BJ (cell line): ENCODE data around the gene LRRC74B. TPM values are rescaled to one million over a fixed set of nuclear protein-coding genes. Genes with fewer than 3 reads are reported as not detected.

ENCODE experiments used
- CTCF ChIA-PET: fragments of 350-600 bp; formaldehyde crosslinking; extraction: SDS; loops from one replicate; lab custom pipeline; 2021; ENCODE audit warnings: antibody characterized with exemption, inconsistent platforms; lab: Yijun Ruan, JAX
- POLR2A ChIA-PET: fragments of 300-600 bp; sonication (Branson Sonifier 250); formaldehyde crosslinking; extraction: SDS; loops from one replicate; lab custom pipeline; 2021; ENCODE audit warnings: antibody characterized with exemption; lab: Charles Lee
- DNase-seq: peaks from one replicate; pipeline ENCODE4 v3.0.0-alpha.2; 2011; ENCODE audit warnings: low read depth
- H3K27me3 ChIP-seq: 2 replicates; pipeline ENCODE4 v1.6.0; 2011; ENCODE audit warnings: low read length; ENCODE audit not compliant: control insufficient read depth, insufficient read depth
- H3K36me3 ChIP-seq: 2 replicates; pipeline ENCODE4 v1.5.1; 2011; ENCODE audit warnings: low read length; ENCODE audit not compliant: control insufficient read depth, insufficient read depth
- H3K4me3 ChIP-seq: 2 replicates; pipeline ENCODE4 v1.5.1; 2011; ENCODE audit warnings: low read depth, mild to moderate bottlenecking, control low read depth, low read length
- polyA plus RNA-seq: library from polyadenylated mRNA; depleted of rRNA; stranded (reverse); fragments of >200 nt; gene quantifications from 2 replicates; pipeline ENCODE4 v1.2.3, GENCODE V29; 2011
- TF ChIP-seq, protein P1 (sequence below): IDR thresholded peaks from 2 replicates; pipeline ENCODE4 v1.5.1; 2011; ENCODE audit warnings: low read depth, mild to moderate bottlenecking, control low read depth, inconsistent platforms, low read length, moderate library complexity; ENCODE audit not compliant: insufficient read depth

Gene LRRC74B
- polyA plus RNA-seq, 1 experiment, result not detected

DNA sequence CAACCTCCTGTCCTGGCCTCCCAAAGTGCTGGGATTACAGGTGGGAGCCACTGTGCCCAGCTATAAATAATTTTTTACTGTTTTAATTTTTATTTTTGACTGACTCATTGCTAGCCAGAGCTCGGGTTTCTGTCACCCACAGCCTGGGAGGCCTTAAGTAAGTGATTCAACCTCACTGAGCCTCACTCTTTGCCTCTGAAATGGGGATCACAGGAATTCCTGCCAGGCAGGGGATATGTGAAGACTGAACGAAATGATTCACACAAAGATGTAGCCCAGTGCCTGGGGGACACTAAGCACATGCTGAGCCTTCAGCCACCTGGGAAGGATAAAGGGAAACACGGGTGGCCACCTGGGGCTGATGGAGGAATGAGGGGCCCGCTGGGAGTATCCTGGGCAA is 3.8 kb upstream of the LRRC74B start:
- Histone ChIP-seq H3K4me3 (no peak overlapping the region), H3K27me3 (no peaks in the 10 kb centered on the region), H3K36me3 (no peaks in the 10 kb centered on the region)
- TF ChIP-seq, protein P1, sequence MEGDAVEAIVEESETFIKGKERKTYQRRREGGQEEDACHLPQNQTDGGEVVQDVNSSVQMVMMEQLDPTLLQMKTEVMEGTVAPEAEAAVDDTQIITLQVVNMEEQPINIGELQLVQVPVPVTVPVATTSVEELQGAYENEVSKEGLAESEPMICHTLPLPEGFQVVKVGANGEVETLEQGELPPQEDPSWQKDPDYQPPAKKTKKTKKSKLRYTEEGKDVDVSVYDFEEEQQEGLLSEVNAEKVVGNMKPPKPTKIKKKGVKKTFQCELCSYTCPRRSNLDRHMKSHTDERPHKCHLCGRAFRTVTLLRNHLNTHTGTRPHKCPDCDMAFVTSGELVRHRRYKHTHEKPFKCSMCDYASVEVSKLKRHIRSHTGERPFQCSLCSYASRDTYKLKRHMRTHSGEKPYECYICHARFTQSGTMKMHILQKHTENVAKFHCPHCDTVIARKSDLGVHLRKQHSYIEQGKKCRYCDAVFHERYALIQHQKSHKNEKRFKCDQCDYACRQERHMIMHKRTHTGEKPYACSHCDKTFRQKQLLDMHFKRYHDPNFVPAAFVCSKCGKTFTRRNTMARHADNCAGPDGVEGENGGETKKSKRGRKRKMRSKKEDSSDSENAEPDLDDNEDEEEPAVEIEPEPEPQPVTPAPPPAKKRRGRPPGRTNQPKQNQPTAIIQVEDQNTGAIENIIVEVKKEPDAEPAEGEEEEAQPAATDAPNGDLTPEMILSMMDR, result no peak
- CTCF ChIA-PET, result interaction anchor here (1.2 kb wide), 1 partner anchor 61 kb away, joined by 6 read pairs; no protein-coding TSS in a partner anchor
- no peak for DNase-seq
- POLR2A ChIA-PET, result no interaction called here

DNA sequence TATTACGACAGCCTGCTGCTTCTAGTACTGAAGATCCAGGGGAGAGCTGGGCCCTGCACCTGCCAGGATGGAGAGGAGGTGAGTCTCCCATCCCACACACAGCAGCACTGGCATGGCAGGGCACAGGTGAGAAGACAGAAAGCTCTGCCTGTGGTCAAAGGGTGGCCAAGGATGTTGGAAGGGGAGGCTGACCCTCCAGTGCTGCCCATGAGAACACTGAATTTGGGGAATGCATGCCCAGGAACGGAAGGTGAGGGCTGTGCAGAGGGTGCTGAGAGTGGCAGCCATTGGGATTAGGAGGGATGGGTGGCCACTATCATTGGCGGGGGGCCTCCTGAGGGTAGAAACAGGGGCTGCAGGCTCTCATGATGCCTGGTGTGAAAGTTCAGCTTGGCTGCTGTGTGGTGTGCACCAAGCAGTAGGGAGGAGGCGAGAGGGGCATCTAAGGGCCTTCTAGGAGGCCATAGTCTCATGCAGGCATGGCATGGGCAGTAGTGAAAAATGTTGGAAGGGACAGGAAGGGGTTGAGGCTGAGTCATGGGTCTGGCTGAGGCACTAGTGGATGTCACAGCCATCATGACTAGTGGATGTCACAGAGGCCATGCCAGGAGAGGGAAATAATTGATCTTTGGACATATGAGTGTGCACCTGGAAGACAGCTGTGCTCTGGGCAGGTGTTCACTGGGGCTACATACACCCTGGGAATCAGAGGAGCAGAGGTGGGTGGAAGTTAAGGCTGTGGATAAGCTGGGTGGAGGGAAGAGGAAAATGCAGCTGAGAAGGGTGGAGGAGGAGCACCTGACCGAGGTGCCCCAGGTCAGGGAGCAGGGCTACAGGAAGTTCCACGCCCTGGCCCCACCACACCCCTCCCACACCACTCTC is 2.5 kb upstream of the LRRC74B start:
- no peaks in the 10 kb centered on the region for H3K27me3 ChIP-seq
- TF ChIP-seq, protein P1, result no peak
- no peak for DNase-seq

DNA sequence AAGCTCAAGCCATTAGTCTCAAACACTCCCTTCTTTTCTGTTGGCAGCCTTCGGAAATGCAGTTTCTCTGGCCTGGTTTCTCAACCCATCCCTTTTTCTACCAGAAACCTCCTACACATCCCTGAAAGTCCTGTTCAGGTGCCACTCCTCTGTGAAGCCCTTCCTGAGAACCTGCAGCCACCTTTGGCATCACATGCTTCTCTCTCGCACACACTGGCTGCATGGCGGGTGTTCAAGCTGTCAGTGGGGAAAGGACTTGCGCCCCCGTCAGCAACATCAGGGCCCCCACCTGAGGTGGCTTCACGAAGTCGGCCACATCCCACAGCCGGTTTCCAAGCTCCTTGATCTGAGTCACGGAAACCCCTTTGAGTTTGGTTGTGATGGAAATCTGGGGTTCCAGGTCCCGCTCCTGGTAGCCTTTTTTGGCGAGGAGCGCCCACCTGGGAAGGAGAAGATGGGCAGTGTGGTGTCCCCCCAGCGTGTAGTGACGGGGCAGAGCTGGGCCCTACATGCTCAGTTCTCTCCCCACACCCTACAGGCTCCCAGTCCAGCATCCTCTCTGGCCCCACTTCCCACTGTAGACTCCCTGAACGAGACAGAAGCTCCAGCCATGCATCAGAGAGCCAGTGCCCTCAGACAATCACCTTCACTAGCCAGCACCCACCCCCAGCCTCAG is 1.7 kb upstream of the LRRC74B start:
- no peak for DNase-seq
- no peaks in the 10 kb centered on the region for H3K27me3 ChIP-seq
- TF ChIP-seq, protein P1, result no peak
- H3K36me3 ChIP-seq, result no peaks in the 10 kb centered on the region
- POLR2A ChIA-PET, result no interaction called here
- CTCF ChIA-PET, result interaction anchor here (0.7 to 1.4 kb wide), 2 partner anchors 11 to 58 kb away, joined by 3 to 4 read pairs; partner anchors contain the start of gene SLC7A4
- H3K4me3 ChIP-seq, result no peak overlapping the region

More for the DNA sequence above, 2.5 kb upstream of the LRRC74B start:
- ChIA-PET CTCF (interaction anchor here (0.7 to 1.4 kb wide), 2 partner anchors 11 to 59 kb away, joined by 3 to 4 read pairs; partner anchors contain the start of gene SLC7A4), POLR2A (no interaction called here)
- no peaks in the 10 kb centered on the region for H3K36me3 ChIP-seq
- H3K4me3 ChIP-seq, result no peak overlapping the region

DNA sequence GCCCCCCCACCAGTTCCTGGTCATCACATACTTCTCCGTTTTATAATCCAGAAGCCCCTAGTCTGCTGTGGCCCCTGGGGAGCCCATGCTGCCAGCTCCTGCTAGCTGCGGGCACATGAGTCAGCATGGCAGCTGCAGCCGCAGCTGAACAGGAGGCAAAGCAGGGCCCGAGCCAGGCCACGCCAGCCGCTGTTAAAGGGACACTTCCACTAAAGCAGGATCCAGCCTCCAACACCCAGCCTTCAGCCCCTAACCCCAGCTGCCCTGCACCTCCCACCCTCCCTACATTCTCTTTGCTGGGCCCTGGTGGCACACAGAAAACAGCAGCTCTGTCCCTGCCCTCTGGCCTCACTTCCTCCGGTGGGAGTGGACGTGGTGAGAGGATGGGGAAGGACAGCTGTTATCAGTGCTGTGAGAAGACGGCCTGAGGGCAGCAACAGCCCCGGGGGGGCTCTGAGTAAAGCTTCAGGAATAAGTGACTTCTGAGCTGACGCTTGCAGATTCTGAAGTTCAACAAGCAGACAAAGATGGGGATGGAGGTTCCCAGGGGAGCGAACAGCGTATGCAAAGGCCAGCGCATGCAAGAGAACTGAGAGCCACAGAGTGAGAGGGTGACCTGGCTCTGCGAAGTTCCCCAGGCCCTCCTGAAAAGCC is 688 bp upstream of the LRRC74B start:
- H3K36me3 ChIP-seq, result no peaks in the 10 kb centered on the region
- CTCF ChIA-PET, result interaction anchor here (0.7 to 1.4 kb wide), 2 partner anchors 57 to 153 kb away, joined by 3 to 4 read pairs; no protein-coding TSS in a partner anchor
- H3K4me3 ChIP-seq, result peak overlapping the region; percentile 17
- no peaks in the 10 kb centered on the region for H3K27me3 ChIP-seq
- TF ChIP-seq, protein P1, result no peak
- no peak for DNase-seq
- POLR2A ChIA-PET, result no interaction called here
